Measurements from ENCODE around the gene HTRA2.

HTRA2 gene

GRCh38 chr2:74516650-74517049, 13.1 kb upstream of the HTRA2 start:
- no peak for DNase-seq

GRCh38 chr2:74522516-74522915, 7.2 kb upstream of the HTRA2 start:
- DNase-seq = no peak

DNA sequence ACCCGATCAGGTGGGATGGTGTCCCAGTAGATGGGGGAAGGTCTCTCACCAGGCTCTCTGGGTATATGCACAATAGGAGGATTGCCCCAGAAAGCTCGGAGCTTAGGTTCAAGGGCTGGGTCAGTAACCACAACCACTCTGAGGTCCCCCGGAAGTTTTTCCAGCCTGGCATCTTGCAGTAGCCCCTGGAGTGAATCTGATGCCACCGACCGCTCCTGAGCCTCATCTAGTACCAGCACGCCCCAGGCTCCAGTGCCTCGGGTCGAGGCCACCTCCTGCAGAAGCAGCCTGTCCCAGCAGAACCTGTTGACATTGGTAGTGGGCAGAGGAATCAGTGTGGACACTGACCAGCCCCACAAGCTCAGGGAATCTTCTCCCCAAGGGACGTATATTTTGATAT, 5.7 kb upstream of the HTRA2 start:
- DNase-seq = no peak

GRCh38 chr2:74524955-74525716, 4.6 kb upstream of the HTRA2 start:
- no peak for DNase-seq

DNA sequence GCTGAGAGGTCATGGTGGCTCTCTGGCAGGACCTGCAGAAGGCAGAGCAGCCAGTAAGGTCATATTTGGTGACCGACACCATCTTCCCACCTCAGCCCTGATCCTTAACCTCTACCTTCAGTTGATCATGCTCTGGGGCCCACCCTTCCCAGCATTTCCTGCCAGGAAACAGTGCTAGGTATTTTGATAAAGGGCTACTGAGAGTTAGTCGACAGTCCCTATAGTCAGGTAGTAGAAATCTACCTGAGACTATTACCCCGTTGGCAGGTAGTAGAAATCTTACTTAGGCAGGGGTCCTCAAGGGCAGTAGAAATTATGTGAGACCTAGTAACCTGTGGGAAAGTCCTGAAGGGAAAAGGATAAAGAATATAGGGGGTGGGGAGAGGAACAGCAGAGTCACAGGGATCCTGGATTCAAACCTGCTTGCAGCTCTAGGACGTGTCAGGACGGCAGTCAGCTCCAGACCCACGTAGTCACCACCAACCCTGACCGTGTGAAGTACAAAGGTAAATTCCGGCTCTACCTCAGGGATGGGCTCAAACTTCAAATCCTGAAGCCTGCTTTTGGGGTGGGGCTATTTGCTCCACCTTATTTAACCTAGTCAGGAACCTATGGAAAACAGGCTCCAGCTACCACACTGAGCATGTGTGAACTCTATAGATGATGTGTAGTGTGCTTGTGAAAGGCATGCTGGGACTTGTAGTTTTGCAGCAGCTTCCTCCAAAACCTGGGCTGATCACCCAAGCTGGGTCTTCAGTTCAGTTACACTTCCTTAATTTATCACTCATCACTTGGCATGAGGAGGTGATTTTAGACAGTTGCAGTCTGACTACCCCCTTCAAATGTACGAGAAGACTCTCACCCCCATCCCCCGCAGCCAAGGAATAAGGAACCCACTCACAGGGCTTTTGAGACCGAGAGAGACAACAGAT, 3.8 kb upstream of the HTRA2 start, which contains the start of gene DQX1:
Gene DQX1 (minus strand): TSS at position 515 of the 932 bp plus-strand sequence. CDS start 502 bp downstream, at position 13.
- peak; percentile 78 for DNase-seq

- no peak for DNase-seq
These were observed 3.0 kb upstream of the HTRA2 start for GRCh38 chr2:74526649-74527230.

GRCh38 chr2:74527741-74528140, 2.0 kb upstream of the HTRA2 start:
- no peak for DNase-seq

DNA sequence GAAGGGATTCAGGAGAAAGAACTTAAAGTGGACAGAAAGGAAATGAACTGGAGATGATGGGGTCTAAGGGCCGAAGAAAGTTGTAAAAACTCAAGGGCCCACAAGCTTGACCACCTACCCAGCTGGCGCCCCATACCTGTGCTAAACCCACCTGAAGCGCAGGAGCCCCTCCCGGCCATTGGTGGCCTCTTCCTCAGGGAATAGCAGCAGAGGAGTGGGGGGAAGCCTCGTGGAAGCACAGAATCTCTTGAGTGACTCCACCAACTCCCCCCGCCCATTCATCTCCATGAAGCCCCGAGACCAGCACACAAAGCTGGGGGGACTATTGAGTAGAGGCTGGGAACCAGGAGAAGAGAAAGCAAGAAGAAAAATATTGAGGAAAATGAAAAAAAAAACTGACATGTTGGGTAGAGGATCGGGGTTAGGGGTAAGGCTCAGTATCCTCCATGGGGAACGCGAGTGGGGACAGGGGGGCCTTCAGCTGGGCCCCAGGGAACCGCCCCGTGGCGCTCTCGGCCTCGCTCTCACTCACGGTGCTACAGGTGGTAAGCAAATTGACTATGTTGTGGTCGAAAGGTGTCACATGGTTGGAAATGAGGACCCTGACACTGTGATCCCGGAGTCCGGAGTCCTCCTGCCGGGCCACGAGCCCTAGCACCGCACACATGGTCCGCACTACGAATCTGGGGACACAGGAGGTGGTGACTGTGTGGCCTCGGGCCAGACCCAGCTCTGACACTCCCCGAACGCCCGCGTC, 955 bp upstream of the HTRA2 start:
- DNase-seq = no peak

DNA sequence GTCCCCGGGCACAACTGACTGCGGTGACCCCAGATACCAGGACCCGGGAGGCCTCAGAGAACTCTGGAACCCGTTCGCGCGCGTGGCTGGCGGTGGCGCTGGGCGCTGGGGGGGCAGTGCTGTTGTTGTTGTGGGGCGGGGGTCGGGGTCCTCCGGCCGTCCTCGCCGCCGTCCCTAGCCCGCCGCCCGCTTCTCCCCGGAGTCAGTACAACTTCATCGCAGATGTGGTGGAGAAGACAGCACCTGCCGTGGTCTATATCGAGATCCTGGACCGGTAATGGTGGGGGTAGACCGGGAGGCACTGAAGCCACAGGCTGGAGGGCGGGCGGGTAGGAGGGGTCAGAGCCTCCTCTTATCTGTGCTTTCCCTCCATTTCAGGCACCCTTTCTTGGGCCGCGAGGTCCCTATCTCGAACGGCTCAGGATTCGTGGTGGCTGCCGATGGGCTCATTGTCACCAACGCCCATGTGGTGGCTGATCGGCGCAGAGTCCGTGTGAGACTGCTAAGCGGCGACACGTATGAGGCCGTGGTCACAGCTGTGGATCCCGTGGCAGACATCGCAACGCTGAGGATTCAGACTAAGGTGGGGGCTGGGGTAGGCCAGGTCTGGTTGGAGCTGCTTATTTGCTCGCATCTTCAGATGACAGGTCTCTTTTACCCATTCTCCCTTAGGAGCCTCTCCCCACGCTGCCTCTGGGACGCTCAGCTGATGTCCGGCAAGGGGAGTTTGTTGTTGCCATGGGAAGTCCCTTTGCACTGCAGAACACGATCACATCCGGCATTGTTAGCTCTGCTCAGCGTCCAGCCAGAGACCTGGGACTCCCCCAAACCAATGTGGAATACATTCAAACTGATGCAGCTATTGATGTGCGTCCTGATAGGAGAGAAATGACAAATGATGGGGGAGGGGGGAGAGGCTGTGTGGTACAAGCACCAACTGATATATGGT, 780 bp downstream of the HTRA2 start:
- no peak for DNase-seq

- no peak for DNase-seq
These were observed 1.9 kb downstream of the HTRA2 start for GRCh38 chr2:74531666-74532065.

- DNase-seq = no peak
These were observed 2.5 kb downstream of the HTRA2 start for GRCh38 chr2:74532222-74532621.

GRCh38 chr2:74533464-74533863, 3.7 kb downstream of the HTRA2 start:
- no peak for DNase-seq

- no peak for DNase-seq
These were observed 4.7 kb downstream of the HTRA2 start for GRCh38 chr2:74534411-74534810.

- no peak for DNase-seq
These were observed 5.8 kb downstream of the HTRA2 start for GRCh38 chr2:74535440-74535965.

DNA sequence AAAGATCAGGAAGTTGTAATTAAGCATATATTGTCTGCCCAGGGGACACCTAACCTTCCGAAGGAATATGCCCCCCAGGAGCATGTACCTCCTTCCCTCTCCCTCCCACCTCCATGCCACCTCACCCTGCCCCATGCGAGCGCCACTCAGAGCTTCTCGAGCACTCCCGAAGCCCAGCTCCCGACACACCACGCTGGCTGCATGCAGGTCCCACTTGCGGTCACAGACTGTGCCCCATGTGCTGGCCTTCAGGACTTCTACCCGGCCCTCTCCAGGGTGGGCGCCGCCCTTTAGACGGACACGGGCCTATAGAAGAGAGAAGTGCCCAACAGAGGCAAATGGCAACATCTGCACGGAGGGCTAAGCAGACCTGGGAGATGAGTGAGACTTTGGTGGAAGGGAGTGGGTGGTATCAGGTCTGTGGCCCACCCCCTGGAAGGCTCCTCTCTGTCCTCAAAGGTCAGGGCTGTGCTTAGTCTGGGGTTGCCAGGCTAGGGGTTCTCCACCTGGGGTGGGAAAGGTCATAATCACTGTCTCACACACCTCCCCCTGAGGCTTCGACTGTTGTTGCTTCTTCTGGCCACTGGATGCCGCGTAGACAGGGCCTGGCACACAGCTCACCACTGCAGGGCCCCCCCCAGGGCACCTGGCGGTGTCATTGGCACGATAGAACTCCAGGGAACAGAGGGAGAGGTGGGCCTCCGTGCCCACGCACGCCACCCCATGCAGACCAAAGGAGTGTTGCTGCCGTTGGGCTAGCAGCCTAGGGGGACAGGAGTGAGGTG, 6.6 kb downstream of the HTRA2 start:
- DNase-seq = no peak

- DNase-seq = no peak
These were observed 7.4 kb downstream of the HTRA2 start for GRCh38 chr2:74537140-74537539.

GRCh38 chr2:74538881-74539339, 9.2 kb downstream of the HTRA2 start:
- no peak for DNase-seq

- no peak for DNase-seq
These were observed 10.6 kb downstream of the HTRA2 start for GRCh38 chr2:74540291-74540690.

- DNase-seq = no peak
These were observed 13.2 kb downstream of the HTRA2 start for GRCh38 chr2:74542978-74543377.

GRCh38 chr2:74544634-74545033, 14.9 kb downstream of the HTRA2 start:
- DNase-seq = no peak

Data from SIG-M5 (cell line).